ENCODE results near the gene BORA. TPM values are rescaled to one million over a fixed set of nuclear protein-coding genes. Genes with fewer than 3 reads are reported as not detected.

Gene BORA
- total RNA-seq, 2 donors from 2014 or later = 14.4 to 22.5 TPM

DNA sequence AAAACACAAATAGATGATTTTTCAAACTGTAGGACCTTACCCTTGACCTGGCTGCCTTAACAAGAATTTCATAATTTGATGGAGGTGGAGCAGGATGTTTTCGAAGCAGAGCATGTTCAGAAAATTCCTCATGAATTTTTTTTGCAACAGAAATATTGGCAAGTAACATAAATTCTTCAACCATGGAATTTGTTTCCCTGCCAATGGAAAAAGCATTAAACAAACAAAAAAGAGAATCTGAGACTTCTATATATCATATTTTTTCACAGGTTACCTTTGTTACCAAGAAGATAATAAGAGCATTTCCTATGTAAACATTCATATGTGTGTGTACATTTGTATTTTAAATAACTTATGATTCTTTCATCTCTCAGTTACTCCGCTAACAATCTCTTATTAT is 35.7 kb downstream of the BORA start:
- Histone ChIP-seq H3K27me3 (ENCODE audit: control insufficient read depth, insufficient read depth, low read length, poor library complexity, severe bottlenecking) (no peaks in the 10 kb centered on the region), H3K4me3 (ENCODE audit: low read length) (no peak overlapping the region), H3K36me3 (ENCODE audit: control insufficient read depth, insufficient read depth, low read length) (peaks cover 98% of the 10 kb centered on the region), H3K9ac (ENCODE audit: extremely low read depth, low read length, poor library complexity, severe bottlenecking) (no peak overlapping the region), H3K4me1 (ENCODE audit: control insufficient read depth, insufficient read depth, low read length) (no peaks in the 10 kb centered on the region), H3K27ac (ENCODE audit: low read depth, low read length) (no peak overlapping the region), H3K9me3 (ENCODE audit: control insufficient read depth, low read length) (no peaks in the 10 kb centered on the region)
- H3K9me3 Mint-ChIP-seq = no peaks in the 10 kb centered on the region
- WGBS, 2 experiments (ENCODE audit: insufficient coverage in 1 of 2, insufficient read length in 1 of 2) = 100% methylated on average over 1 to 2 of the region's 2 CpGs
- H3K27me3 Mint-ChIP-seq (ENCODE audit: insufficient read depth) = no peaks in the 10 kb centered on the region
- H3K36me3 Mint-ChIP-seq (ENCODE audit: low read depth) = peaks cover 65% of the 10 kb centered on the region
- TF ChIP-seq, protein P1, sequence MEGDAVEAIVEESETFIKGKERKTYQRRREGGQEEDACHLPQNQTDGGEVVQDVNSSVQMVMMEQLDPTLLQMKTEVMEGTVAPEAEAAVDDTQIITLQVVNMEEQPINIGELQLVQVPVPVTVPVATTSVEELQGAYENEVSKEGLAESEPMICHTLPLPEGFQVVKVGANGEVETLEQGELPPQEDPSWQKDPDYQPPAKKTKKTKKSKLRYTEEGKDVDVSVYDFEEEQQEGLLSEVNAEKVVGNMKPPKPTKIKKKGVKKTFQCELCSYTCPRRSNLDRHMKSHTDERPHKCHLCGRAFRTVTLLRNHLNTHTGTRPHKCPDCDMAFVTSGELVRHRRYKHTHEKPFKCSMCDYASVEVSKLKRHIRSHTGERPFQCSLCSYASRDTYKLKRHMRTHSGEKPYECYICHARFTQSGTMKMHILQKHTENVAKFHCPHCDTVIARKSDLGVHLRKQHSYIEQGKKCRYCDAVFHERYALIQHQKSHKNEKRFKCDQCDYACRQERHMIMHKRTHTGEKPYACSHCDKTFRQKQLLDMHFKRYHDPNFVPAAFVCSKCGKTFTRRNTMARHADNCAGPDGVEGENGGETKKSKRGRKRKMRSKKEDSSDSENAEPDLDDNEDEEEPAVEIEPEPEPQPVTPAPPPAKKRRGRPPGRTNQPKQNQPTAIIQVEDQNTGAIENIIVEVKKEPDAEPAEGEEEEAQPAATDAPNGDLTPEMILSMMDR (conservative IDR thresholded peaks at IDR 0.05) = no peak
- H3K4me1 Mint-ChIP-seq = no peaks in the 10 kb centered on the region
- DNase-seq = no peak
- no peak overlapping the region for H3K27ac Mint-ChIP-seq
- no peak overlapping the region for H3K4me3 Mint-ChIP-seq

DNA sequence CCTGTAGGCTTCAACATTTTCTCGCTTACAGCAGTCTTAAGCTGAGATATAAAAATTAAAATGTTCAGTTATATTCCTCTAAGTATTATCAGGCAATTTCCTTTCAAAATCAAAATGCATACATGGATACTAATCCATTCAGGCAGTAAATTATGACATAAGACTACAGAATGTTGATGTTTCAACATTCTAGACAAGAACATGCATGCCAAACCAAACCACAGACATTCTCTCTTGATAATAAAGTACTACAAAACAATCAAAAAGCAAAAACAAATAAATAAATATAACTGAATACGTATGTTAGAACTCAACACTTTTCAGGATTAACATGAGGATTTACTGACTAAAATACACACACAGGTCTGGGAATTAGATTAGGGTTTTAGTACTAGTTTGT is 46.3 kb downstream of the BORA start:
- Histone ChIP-seq H3K36me3 (ENCODE audit: control insufficient read depth, insufficient read depth, low read length) (peaks cover 94% of the 10 kb centered on the region), H3K27ac (ENCODE audit: low read depth, low read length) (no peak overlapping the region), H3K27me3 (ENCODE audit: control insufficient read depth, insufficient read depth, low read length, poor library complexity, severe bottlenecking) (no peaks in the 10 kb centered on the region), H3K9ac (ENCODE audit: extremely low read depth, low read length, poor library complexity, severe bottlenecking) (no peak overlapping the region), H3K9me3 (ENCODE audit: control insufficient read depth, low read length) (no peaks in the 10 kb centered on the region), H3K4me1 (ENCODE audit: control insufficient read depth, insufficient read depth, low read length) (peaks cover under 1% of the 10 kb centered on the region), H3K4me3 (ENCODE audit: low read length) (no peak overlapping the region)
- Mint-ChIP-seq H3K4me3 (no peak overlapping the region), H3K27me3 (ENCODE audit: insufficient read depth) (no peaks in the 10 kb centered on the region), H3K27ac (no peak overlapping the region), H3K9me3 (no peaks in the 10 kb centered on the region), H3K36me3 (ENCODE audit: low read depth) (peaks cover 70% of the 10 kb centered on the region), H3K4me1 (no peaks in the 10 kb centered on the region)
- no peak for DNase-seq
- WGBS, 2 experiments (ENCODE audit: insufficient coverage in 1 of 2, insufficient read length in 1 of 2) = 84% methylated on average over 2 of the region's 2 CpGs; no CpG with 5 or more reads in 1 of the 2 experiments
- TF ChIP-seq, protein P1 (conservative IDR thresholded peaks at IDR 0.05) = no peak

DNA sequence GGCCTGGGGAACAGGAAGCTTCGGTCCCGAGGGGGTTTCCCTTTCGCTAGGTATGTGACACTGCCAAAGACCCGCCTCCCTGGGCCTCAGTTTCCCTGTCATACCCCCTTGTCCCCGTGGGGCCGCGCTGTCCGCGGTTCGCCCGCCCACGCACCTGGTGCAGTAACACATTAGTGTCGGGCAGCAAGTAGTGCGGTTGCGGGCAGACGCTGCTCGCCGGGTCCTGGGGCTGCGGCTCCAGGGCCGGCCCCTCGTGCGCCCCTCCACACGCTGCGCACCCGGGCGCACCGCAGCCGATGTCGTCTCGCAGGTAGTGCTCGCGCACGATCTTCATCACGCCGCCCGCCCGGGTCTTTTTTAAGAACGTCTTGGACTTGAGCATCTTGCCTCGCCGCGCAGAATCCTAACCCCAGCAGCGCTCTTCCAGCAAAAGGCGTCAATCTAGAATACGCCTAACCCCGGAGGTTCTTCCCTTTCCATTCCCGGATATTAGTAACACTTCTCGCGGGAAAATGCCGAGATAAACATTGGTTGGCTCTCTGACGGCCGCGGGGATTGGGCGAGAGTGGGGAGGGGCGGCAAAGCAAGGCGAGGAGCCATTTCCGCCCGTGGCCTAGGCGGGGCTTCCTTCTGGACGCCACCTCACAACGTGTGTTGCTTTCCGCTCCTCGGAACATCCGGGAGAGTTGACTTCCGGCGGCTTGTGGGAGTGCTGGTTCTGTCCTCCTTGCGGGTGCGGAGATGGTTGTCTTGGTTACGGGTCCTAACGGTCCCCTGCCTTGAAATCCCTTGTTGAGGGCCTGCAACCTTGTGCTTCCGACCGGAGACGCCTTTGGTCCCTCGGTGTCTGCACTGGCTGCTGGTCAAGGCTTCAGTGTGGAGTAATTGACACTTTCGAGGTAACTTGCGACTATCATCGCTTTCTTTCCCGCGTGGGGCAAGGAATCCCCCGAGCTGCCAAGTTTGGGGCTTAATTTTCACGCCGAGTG is 54.0 kb downstream of the BORA start, which contains the start of the genes DIS3 and PIBF1:
Gene DIS3, minus strand, starts transcription at position 450 of the 989 bp plus-strand sequence. Its CDS starts 68 bp downstream, at position 382.
Gene PIBF1, plus strand, starts transcription at position 683 of the 989 bp plus-strand sequence. CDS start 1,337 bp downstream, outside the sequence.
- 0% methylated on average over 44 to 81 of the region's 81 CpGs for WGBS, 2 experiments (ENCODE audit: insufficient coverage in 1 of 2, insufficient read length in 1 of 2)
- no peaks in the 10 kb centered on the region for H3K27me3 ChIP-seq (ENCODE audit: control insufficient read depth, insufficient read depth, low read length, poor library complexity, severe bottlenecking)
- H3K36me3 Mint-ChIP-seq (ENCODE audit: low read depth) = peaks cover 28% of the 10 kb centered on the region

More for the DNA sequence above, 54.0 kb downstream of the BORA start, which contains the start of the genes DIS3 and PIBF1:
- Mint-ChIP-seq H3K27ac (peak within 1 kb of the TSS; percentile 98), H3K4me3 (peak within 1 kb of the TSS; percentile 97), H3K4me1 (peaks cover 16% of the 10 kb centered on the region), H3K9me3 (no peaks in the 10 kb centered on the region), H3K27me3 (ENCODE audit: insufficient read depth) (no peaks in the 10 kb centered on the region)
- TF ChIP-seq, protein P1 (conservative IDR thresholded peaks at IDR 0.05) = peak; percentile 36
- DNase-seq = peak; percentile 99
- Histone ChIP-seq H3K4me3 (ENCODE audit: low read length) (peak within 1 kb of the TSS; percentile 99), H3K9ac (ENCODE audit: extremely low read depth, low read length, poor library complexity, severe bottlenecking) (peak within 1 kb of the TSS; percentile 80), H3K27ac (ENCODE audit: low read depth, low read length) (peak within 1 kb of the TSS; percentile 86), H3K4me1 (ENCODE audit: control insufficient read depth, insufficient read depth, low read length) (peaks cover 4% of the 10 kb centered on the region), H3K9me3 (ENCODE audit: control insufficient read depth, low read length) (no peaks in the 10 kb centered on the region), H3K36me3 (ENCODE audit: control insufficient read depth, insufficient read depth, low read length) (peaks cover 25% of the 10 kb centered on the region)
